ACC112 (cell line): ENCODE measurements around the gene LNPEP.
"Not testable (repeated sequence)": the region's sequence is repeated elsewhere in the genome, so short reads cannot be mapped to it uniquely, and the experiment has no call there.

Experiments
- H2AFZ ChIP-seq: fragments of 200-600 bp; sonication (generic); one replicate; pipeline ENCODE4 v1.6.0; 2017; ENCODE audit warnings: antibody characterized with exemption, low read length; ENCODE audit not compliant: unreplicated experiment
- H3K27ac ChIP-seq: fragments of 200-600 bp; sonication (generic); 2 replicates; pipeline ENCODE4 v1.5.1; 2014; ENCODE audit warnings: low read depth, mild to moderate bottlenecking, antibody characterized with exemption, low read length, moderate library complexity
- H3K27me3 ChIP-seq: fragments of 200-600 bp; sonication (generic); 2 replicates; pipeline ENCODE4 v1.6.1; 2014; ENCODE audit warnings: mild to moderate bottlenecking, antibody characterized with exemption, low read length, moderate library complexity, mixed read lengths; ENCODE audit not compliant: insufficient read depth
- H3K36me3 ChIP-seq: fragments of 200-600 bp; sonication (generic); 2 replicates; pipeline ENCODE4 v1.6.1; 2016; ENCODE audit warnings: mild to moderate bottlenecking, antibody characterized with exemption, low read length, moderate library complexity, mixed read lengths; ENCODE audit not compliant: insufficient read depth
- H3K4me1 ChIP-seq: fragments of 200-600 bp; sonication (generic); one replicate; pipeline ENCODE4 v1.6.1; 2016; ENCODE audit warnings: low read length, mixed read lengths; ENCODE audit not compliant: insufficient read depth, unreplicated experiment, control insufficient read depth
- H3K4me3 ChIP-seq: fragments of 200-600 bp; sonication (generic); 2 replicates; pipeline ENCODE4 v1.5.1; 2014; ENCODE audit warnings: mild to moderate bottlenecking, low read depth, low read length
- H3K79me2 ChIP-seq: fragments of 200-600 bp; sonication (generic); one replicate; pipeline ENCODE4 v1.6.0; 2016; ENCODE audit warnings: low read length; ENCODE audit not compliant: control insufficient read depth, unreplicated experiment, insufficient read depth

The LNPEP gene

DNA sequence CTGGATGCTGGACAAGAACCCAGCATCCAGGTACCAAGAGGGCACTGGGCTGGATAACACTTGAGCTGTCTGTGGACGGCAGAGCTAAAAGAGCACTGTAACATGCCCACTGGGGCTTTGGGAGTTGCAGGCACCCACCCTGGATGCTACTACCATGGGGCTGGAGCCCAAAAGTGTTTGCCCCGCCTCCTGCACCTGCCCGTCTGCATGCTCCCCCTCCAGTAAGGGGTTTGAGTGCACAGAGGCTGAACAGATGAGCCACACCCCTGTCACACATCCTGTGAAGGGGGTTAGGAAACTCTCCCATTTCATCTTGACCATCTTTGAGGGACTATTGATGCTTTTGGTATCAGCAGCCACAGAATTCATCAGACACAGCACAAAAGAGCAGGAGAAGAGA lies 137.5 kb downstream of the LNPEP start:
- no peaks in the 10 kb centered on the region for H3K4me1 ChIP-seq
- no peaks in the 10 kb centered on the region for H3K79me2 ChIP-seq
- H2AFZ ChIP-seq: no peak overlapping the region
- no peaks in the 10 kb centered on the region for H3K27me3 ChIP-seq
- no peaks in the 10 kb centered on the region for H3K36me3 ChIP-seq
- no peak overlapping the region for H3K4me3 ChIP-seq
- H3K27ac ChIP-seq: no peak overlapping the region

DNA sequence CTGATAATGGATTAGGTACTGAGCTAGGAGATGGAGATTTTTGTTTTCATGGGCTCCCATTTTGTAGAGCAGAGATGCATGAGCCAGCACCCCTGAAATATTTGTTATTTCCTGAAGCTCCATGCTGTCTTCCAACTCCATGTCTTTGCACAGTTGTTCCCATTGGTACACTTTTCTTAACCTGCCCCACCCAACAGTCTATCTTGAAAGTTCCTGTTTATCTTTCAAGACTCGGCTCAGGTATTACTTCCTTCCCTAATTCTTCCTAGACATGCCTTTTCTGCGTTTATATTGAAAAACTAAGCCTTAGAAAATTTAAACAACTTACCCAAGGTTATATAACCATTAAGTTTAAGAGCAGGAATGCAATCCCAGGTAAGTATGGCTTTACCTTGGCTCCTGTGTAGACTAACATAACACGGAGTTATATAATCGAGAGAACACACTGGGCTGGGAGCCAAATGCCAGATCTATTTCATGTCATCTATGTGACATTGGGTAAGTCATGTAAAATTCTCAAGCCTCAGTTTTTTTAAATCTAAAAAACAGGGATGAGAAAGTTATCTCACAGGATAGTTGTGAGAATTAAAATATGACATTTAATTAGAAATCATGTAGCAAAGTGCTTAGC lies 139.1 kb downstream of the LNPEP start:
- no peak overlapping the region for H3K4me3 ChIP-seq
- no peaks in the 10 kb centered on the region for H3K27me3 ChIP-seq
- no peaks in the 10 kb centered on the region for H3K79me2 ChIP-seq
- H3K27ac ChIP-seq: no peak overlapping the region
- no peak overlapping the region for H2AFZ ChIP-seq
- H3K36me3 ChIP-seq: no peaks in the 10 kb centered on the region
- H3K4me1 ChIP-seq: no peaks in the 10 kb centered on the region

DNA sequence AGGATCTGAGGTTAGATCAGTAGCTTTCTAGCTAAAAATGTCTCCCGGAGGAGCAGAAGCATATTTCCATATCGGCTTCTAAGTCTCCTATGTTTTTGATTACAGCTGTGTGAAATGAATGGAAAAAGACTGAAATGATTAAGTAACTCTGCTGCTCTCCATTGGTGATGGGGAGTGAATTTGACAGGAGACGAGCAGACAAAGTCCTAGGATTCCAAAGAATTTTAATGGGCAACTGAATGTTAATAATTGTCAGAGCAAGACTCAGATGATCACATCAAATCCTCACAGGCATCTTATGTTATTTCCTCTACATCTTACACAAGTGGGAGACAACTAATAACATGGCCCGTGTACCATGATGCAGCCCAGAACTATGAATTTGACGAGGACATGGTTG lies 139.8 kb downstream of the LNPEP start:
- Histone ChIP-seq H3K27me3 (no peaks in the 10 kb centered on the region), H3K4me3 (no peak overlapping the region), H3K79me2 (no peaks in the 10 kb centered on the region), H3K27ac (no peak overlapping the region), H2AFZ (no peak overlapping the region), H3K4me1 (no peaks in the 10 kb centered on the region), H3K36me3 (no peaks in the 10 kb centered on the region)

DNA sequence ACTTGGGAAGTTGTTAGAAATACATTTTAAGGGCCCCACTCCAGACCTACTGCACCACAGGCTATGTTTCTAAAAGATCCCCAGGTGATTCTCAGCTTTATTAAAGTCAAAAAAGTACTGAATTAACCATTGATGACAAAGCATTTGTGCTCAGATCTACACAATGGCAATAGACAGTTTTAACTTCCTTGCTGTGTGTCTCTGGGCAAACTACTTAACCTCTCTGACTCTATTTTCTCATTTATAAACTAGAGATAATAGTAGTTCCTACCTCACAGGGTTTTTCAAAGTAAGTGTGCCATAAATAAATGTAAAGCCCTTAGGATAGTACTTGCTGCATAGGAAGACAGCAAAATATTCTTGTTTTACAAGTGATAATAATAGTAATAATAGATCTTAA lies 140.2 kb downstream of the LNPEP start:
- H3K4me3 ChIP-seq: no peak overlapping the region
- no peaks in the 10 kb centered on the region for H3K36me3 ChIP-seq
- H2AFZ ChIP-seq: no peak overlapping the region
- no peaks in the 10 kb centered on the region for H3K79me2 ChIP-seq
- no peaks in the 10 kb centered on the region for H3K27me3 ChIP-seq
- no peak overlapping the region for H3K27ac ChIP-seq
- H3K4me1 ChIP-seq: no peaks in the 10 kb centered on the region

DNA sequence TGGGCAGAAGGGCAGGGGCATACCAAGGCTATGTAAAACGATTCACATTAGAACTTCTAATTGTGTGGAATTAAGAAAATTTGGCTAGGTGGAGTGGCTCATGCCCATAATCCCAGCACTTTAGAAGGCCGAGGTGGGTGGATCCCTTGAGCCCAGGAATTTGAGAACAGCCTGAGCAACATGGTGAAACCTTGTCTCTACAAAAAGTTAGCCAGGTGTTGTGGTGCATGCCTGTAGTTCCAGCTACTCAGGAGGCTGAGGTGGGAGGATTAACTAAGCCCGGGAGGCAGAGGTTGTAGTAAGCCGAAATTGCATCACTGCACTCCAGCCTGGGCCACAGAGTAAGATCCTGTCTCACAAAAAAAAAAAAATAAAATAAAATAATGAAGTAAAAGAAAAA lies 141.4 kb downstream of the LNPEP start:
- H3K4me1 ChIP-seq: peaks cover 5% of the 10 kb centered on the region

DNA sequence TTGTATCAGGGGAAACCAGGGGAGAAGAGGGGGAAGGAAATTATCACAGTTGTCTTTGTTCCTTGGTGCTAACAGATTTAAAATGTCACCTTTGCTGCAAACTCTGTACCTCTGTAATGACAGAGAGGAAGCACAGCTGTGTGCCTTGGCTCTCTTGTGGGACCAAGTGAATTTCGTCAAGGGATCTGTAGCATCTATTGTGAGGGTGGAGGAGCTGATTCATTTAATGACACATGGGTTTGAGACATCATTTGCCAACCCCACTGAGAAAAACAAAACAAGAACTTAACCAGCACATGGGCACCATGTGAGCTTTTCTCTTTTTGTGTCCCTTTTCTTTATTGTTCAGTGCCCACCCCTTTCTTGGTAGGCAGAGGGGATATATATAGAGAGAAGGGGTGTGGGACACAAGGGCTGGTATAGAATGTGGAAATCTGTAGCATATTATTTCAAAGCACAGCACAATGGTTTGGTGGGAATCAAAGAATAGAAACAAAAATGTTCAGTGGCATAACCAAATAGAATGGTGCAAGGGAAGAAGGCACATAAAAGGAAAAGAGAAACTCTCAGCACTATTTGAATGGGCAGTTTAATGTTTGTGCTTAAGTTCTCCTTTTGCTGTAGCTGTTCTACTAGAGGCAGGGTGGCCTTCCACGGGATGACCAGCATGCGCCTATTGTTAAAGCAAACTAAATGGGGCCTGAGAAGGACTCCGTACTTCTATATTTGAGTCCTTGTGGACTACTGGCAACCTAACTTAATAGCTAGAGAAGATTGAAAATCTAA lies 143.3 kb downstream of the LNPEP start:
- Histone ChIP-seq H3K4me1 (peaks cover 5% of the 10 kb centered on the region), H3K36me3 (no peaks in the 10 kb centered on the region), H3K4me3 (no peak overlapping the region), H3K27ac (no peak overlapping the region), H3K27me3 (no peaks in the 10 kb centered on the region), H3K79me2 (no peaks in the 10 kb centered on the region), H2AFZ (no peak overlapping the region)

More for the DNA sequence above, 141.4 kb downstream of the LNPEP start:
- Histone ChIP-seq H3K4me3 (no peak overlapping the region), H3K79me2 (no peaks in the 10 kb centered on the region), H3K36me3 (no peaks in the 10 kb centered on the region), H2AFZ (no peak overlapping the region), H3K27me3 (no peaks in the 10 kb centered on the region), H3K27ac (no peak overlapping the region)

DNA sequence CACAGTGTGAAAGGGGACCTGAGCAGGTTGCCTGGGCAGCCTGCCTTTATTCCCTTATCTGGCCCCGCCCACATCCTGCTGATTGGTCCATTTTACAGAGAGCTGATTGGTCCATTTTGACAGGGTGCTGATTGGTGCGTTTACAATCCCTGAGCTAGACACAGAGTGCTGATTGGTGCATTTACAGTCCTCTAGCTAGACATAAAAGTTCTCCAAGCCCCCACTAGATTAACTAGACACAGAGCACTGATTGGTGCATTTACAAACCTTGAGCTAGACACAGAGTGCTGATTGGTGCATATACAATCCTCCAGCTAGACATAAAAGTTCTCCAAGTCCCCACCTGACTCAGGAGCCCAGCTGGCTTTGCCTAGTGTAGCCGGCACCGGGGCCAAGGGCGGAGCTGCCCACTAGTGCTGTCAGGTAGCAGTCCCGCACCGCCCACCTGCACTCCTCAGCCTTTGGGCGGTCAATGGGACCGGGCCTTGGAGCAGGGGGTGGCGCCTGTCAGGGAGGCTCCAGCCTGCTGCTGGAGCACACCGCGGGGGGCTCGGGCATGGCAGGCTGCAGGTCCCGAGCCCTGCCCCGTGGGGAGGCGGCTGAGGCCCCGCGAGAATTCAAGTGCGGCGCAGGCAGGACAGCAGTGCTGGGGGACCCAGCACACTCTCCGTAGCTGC lies 149.0 kb downstream of the LNPEP start:
- not testable (repeated sequence) for H3K27ac ChIP-seq, H3K79me2 ChIP-seq, H3K4me3 ChIP-seq, H2AFZ ChIP-seq, H3K36me3 ChIP-seq, H3K4me1 ChIP-seq
- peaks cover 27% of the 10 kb centered on the region for H3K27me3 ChIP-seq

DNA sequence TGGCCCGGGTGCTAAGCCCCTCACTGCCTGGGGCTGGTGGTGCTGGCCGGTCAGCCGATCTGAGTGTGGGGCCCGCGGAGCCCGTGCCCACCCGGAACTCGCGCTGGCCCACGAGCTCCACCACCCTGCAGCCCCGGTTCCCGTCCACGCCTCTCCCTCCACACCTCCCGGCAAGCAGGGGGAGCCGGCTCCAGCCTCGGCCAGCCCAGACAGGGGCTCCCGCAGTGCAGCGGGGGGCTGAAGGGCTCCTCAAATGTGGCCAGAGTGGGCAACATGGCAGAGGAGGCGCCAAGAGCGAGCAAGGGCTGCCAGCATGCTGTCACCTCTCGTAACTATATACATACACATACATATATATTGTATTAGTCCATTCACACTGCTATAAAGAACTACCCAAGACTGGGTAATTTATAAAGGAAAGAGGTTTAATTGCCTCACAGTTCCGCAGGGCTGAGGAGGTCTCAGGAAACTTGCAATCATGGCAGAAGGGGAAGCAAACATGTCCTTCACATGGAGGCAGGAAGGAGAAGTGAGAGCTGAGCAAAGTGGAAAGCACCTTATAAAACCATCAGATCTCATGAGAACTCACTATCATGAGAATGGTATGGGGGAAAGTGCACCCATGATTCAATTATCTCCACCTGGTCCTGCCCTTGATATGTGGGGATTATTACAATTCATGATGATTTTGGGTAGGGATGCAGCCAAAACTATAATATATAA lies 149.7 kb downstream of the LNPEP start:
- Histone ChIP-seq H3K27ac (no peak overlapping the region), H2AFZ (no peak overlapping the region), H3K4me1 (peaks cover 5% of the 10 kb centered on the region), H3K4me3 (no peak overlapping the region), H3K27me3 (peaks cover 29% of the 10 kb centered on the region), H3K36me3 (no peaks in the 10 kb centered on the region), H3K79me2 (no peaks in the 10 kb centered on the region)
